Myometrial cell (primary cell): ENCODE data around the gene GCN1. TPM values are rescaled to one million over a fixed set of nuclear protein-coding genes. Genes with fewer than 3 reads are reported as not detected.

Experiments
- total RNA-seq: library from RNA; depleted of rRNA; stranded (reverse); fragments of >200 nt; gene quantifications from 2 replicates; pipeline ENCODE4 v1.2.3, GENCODE V29; 2015

Gene GCN1
- total RNA-seq, result 68.3 and 74.4 TPM in 2 replicates

DNA sequence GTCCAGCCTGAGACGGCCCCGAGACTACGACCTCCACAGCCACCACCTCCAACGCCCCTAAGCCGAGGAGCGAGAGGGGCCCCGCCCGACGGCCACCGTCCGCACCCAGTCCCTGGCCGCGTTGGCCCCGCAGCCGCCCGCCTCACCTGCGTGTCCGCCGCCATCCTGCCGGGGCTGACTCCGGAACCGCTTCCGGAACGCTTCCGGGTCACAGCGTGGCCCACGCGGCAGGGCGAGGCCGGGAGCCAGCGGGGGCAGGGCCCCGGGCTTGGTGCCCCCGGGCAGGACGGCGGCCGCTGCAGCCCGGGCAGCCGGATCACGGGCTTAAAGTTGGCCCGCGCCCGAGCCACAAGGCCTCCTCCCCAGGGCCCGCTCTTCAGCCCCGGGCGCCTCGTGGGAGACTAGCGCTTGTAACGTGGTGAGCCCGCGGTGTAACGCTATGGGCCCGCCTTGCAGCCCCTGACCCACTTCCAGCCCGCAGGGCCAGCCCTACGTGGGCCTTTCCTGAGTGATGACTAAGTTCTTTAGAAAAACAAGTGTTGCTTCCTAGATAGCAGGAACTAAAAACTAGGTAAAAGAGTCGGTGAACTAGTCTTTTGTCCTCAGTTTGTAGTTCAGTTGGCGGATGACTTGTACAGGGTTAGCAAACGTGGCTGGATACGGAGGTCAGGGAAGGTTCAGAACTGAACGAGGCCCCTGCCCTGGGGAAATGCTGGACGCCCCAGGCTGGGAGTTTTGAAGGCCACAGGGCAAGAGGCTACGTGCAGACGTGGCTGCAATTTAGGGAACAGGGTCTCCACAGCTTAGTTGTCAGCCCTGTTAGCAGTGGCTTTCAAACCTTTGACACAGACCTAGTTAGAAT, at the start of gene GCN1:
TSS of gene GCN1 (minus strand) at position 182 of the 862 bp plus-strand sequence. CDS start at position 164, 18 bp downstream.

DNA sequence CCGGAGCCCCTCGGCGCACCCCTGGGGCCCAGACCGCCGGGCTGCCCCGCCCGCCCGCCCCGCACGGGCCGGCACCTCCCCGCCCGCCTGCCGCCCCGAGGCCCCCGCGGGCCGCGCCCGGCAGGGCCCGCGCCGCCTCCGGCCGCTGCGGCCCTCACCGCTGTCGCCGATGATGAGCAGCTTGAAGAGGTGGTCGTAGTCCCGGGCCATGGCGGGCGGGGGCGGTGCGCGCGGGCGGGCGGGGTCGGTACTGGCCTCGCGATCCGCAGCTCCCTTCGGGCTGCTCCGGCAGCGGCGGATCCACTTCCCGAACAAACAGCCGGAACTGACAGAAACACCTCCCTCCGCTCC, 78.1 kb downstream of the GCN1 start, which contains the start of gene RAB35:
TSS of gene RAB35 (minus strand) at position 313 of the 351 bp plus-strand sequence. CDS start at position 210, 103 bp downstream.

Other genes starting within 250 kb of the GCN1 start
- gene BICDL1, start 205.5 kb downstream of the GCN1 start, total RNA-seq, result not detected in 2 replicates
- gene RAB35, start 78.0 kb downstream of the GCN1 start, total RNA-seq, result 34.6 and 35.7 TPM in 2 replicates
- gene RPLP0, start 6.4 kb upstream of the GCN1 start, total RNA-seq, result 5,194 and 5,943 TPM in 2 replicates
- gene PXN, start 71.0 kb upstream of the GCN1 start, total RNA-seq, result 129 and 139 TPM in 2 replicates
- gene RNU4-2, start 97.2 kb upstream of the GCN1 start, total RNA-seq, result under 0.01 TPM in 1 of 2 replicates, not detected in the other
- under 0.01 TPM in 1 of 2 replicates, not detected in the other for gene RNU4-1, start 98.5 kb upstream of the GCN1 start, total RNA-seq
- gene SIRT4, start 107.6 kb upstream of the GCN1 start, total RNA-seq, result under 0.01 and 0.35 TPM in 2 replicates
- not detected in 2 replicates for gene PLA2G1B, start 133.1 kb upstream of the GCN1 start, total RNA-seq
- not detected in 2 replicates for gene MSI1, start 174.4 kb upstream of the GCN1 start, total RNA-seq
- 499 and 694 TPM in 2 replicates for gene COX6A1, start 243.4 kb upstream of the GCN1 start, total RNA-seq